Measurements from ENCODE around the gene DIDO1.
"Not testable (repeated sequence)": the region's sequence is repeated elsewhere in the genome, so short reads cannot be mapped to it uniquely, and the experiment has no call there.

The DIDO1 gene

DNA sequence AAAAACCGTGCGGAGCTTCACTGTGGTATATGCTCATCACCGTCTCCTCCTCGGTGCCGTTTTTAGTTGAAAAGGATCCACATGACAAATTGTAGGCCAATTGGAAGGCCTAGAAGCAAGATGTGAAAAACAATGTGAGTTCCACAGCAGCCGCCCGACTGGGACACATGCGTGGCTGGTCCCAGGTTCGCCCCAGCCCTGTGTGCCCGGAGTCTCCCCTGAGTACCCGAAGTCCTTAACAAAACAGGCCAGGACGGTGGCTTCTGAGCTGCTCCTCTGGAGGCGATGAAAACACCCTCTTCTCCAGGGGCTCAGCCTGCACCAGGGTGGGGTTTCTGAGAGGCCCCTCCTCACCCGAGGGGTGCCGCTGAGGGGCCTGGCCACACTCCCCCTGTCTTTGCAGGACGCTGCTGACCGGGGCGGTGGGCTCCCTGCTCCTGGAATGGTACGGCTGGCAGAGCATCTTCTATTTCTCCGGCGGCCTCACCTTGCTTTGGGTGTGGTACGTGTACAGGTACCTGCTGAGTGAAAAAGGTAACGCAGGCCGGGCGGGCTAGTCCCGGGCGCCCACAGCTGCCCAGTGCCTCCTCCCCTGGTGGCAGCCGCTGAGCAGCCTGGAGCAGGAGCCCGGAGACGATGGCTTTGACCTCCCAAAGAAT is 36.0 kb upstream of the DIDO1 start:
- no peak for DNase-seq

DNA sequence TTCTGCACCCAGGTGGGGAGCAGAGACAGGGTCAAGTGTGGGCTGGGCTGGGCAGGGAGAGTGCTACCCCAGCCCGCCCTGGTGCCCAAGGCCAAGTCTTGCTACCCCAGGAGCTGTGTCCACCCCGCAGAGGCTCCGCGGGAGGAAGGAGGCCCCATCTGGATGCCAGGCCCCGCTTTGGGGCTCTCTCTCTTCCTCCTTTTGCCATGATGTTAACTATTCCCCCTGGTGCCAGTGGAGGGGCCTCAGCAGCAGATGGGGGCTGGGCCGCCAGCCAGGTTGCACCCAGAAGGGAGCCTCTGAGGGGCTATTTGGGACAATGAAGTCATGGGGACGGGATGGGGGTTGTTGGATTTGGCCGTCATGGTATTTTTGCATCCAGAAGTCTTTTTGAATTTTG is 35.5 kb upstream of the DIDO1 start:
- no peak for DNase-seq

DNA sequence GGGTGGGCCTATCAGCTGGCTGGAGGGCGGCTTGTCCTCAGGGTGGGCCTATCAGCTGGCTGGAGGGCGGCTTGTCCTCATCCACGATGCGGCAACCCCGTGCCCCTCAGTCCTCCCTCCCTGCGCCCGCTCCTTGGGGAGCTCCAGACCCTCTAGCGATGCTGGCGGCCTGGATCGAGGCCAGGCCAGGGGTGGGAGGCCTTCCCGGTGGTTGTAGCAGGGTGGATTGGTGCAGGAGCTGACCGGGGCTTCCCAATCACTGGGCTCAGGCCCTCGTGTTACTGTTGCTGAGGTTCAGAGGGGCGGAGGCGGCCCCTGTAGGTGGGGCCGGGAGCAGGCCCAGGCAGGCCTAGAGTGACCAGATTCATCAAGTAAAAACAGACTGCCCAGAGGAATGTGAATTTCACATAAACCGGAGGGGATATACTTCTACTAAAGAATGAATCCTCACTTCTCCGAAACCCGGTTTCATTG is 35.0 kb upstream of the DIDO1 start:
- DNase-seq, result no peak

GRCh38 chr20:62960446-62961309 is 34.4 kb upstream of the DIDO1 start:
- DNase-seq, result not testable (repeated sequence)

GRCh38 chr20:62959998-62960436 is 33.7 kb upstream of the DIDO1 start:
- DNase-seq, result no peak

DNA sequence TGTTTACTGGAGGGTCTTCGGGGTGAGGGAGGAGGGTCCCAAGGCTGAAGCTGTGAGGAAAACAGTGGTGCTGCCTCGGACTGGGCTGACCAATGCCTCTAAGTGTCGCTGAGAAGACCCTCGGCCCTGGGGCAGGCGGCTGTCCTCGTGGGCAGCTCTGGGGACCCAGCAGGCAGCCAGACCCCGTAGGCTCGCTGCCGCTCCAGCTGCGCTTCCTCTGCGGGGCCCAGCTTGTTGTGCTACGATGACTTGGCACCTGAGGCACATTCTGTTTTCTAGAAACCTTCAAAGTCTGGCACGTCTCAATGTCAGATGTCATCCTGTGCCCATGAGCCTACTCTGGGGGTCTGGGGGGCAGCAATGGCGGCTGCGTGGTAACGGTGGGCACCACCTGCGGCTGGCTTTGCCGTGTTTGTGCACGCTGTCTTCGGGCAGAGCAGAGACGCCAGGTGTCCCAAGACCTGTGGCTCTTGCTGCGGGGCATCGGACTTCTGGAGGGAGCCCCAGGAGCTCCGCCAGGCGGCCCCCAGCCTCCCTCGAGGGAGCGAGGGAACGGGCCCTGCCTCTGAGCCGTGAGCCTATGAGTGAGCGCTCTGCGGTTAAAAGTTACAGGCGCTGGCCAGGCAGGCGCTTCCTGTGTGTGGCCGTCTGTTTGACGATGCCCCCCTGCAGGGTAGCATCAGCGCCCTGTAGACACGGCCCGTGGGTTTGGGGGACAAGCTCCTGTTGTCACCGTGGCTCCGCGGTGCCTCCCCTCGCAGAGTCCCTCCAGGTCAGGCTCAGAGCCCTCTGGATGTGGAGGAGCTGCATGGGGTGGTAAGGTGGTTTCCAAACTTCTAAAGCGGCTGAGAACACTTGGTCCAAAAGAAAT is 33.0 kb upstream of the DIDO1 start:
- no peak for DNase-seq

DNA sequence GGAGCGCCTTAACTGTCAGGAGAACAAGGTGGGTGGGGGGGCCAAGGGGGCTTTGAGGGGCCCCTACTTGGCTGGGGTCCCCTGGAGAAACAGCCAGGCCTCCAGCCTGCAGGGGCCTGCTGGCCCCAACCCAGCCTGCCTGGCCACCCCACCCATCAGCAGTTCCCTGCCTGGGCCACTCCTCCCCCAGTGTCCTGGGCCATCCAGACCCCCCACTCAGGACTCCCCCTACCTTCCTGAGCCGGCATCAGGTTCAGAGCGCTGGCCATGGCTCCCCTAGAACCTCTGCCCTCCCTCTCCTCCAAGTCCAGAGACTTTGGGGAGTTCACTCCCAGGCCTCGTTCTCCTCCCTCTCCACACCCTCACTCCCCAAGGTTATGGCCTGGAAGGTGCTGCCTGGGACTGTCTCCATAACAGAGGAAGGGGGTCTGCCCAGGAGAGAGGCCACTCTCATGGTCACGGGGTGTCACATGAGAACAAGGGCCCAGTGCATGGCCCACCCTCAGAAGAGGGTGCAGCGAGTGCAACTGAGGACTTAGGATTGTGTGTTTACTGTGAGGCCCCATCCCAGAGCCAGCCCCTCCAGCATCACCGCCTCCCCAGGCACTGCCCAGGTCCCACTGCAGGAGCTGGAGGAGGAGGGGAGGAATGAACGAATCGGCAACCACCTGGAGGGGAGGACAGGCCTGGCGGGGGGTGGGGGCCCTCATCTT is 32.2 kb upstream of the DIDO1 start:
- no peak for DNase-seq

- DNase-seq, result no peak
These were observed 31.1 kb upstream of the DIDO1 start for GRCh38 chr20:62957136-62958117.

GRCh38 chr20:62956387-62957135 is 30.3 kb upstream of the DIDO1 start:
- no peak for DNase-seq

GRCh38 chr20:62955519-62956386 is 29.4 kb upstream of the DIDO1 start:
- no peak for DNase-seq

GRCh38 chr20:62953839-62954703 is 27.8 kb upstream of the DIDO1 start:
- DNase-seq, result peak; percentile 78 to 85

GRCh38 chr20:62952968-62953838 is 26.9 kb upstream of the DIDO1 start:
- no peak for DNase-seq

DNA sequence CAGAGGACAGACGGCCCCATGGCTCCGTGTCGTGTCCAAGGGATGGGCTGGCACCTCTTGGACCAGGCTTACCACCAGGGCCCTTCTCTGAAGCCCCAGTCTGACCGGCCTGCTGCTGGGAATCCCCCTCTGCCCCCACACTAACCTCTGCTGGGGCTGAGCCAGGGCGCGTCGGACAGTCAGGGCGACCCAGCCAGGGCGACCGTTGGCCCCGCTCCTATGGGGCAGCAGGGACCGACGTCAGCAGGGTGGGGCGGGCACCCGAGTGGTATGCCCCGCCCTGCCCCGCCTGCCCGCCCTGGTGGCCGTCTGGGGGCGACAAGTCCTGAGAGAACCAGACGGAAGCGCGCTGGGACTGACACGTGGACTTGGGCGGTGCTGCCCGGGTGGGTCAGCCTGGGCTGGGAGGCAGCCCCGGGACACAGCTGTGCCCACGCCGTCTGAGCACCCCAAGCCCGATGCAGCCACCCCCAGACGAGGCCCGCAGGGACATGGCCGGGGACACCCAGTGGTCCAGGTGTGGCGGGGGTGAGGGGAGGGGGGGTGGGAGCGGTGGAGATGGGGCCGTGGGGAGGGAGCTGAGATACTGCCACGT is 26.2 kb upstream of the DIDO1 start, which contains the start of gene SLC17A9:
TSS of gene SLC17A9 (plus strand) at position 337 of the 595 bp plus-strand sequence. CDS start at position 459, 122 bp downstream.
- peak; percentile 87 to 94 for DNase-seq

DNA sequence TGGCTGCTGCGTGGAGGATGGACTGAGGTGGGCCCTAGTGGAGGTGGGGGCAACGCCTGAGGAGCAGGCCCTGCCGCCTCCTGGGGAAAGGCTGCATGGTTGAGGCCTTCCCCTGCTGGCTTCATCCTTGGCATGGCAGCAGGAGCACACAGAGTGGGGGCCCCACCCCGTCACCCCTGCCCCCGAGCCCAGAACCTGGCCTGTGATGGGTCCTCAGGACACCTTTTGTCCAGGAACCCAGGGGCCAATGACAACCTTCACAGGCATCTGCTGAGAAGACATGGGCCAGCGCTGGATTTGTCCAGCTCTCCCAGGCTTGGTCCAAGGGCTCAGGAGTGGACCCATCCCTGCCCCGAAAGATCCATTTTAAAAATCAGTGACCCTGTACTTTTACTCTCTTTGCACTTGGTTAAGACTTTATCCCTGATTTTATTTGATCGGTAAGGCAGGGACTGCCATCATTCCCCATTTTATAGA is 25.6 kb upstream of the DIDO1 start:
- DNase-seq, result no peak

- no peak for DNase-seq
These were observed 25.0 kb upstream of the DIDO1 start for GRCh38 chr20:62951143-62951895.

GRCh38 chr20:62950741-62951140 is 24.4 kb upstream of the DIDO1 start:
- DNase-seq, result no peak

Data from inflammatory macrophage treated with lipopolysaccharide for 1 hour (primary cell).